HEK293T (cell line): ENCODE results near the gene STARD13.

Source experiments
- FOXK2 ChIP-seq: fragments of 450-650 bp; IDR thresholded peaks from 2 replicates; pipeline ENCODE4 v1.6.1; 2016; ENCODE audit warnings: mild to moderate bottlenecking
- L3MBTL2 ChIP-seq: fragments of 450-650 bp; conservative IDR thresholded peaks from 2 replicates; pipeline ENCODE4 v1.6.1; 2016; ENCODE audit warnings: mild to moderate bottlenecking
- NFRKB ChIP-seq: fragments of 450-650 bp; IDR thresholded peaks from 2 replicates; pipeline ENCODE4 v1.6.1; 2016; ENCODE audit warnings: mild to moderate bottlenecking, moderate library complexity
- SP1 ChIP-seq: fragments of 450-650 bp; IDR thresholded peaks from 2 replicates; pipeline ENCODE4 v1.6.1; 2017
- ZNF384 ChIP-seq: fragments of 450-650 bp; IDR thresholded peaks from 2 replicates; pipeline ENCODE4 v1.6.1; 2016

DNA sequence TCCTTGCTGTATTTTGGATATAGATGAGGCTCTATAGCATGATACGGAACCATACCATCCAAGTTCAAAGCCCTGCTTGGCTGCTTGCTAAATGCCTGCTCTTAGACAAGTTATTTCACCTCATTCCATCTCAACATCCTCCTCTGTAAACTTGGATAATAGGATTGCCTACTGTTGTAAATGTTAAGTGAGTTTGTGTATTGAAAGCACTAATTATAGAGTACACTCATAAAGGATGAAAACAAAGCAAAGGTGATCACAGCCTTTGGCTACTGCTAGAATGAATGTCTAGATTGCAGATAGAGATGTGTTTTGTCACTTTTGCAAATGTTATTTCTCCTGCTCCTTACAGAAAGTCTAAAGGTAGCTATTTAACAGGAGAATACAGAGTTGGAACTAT, 34.3 kb upstream of the STARD13 start:
- no peak for TF ChIP-seq SP1
- no peak for TF ChIP-seq FOXK2
- no peak for TF ChIP-seq ZNF384
- TF ChIP-seq L3MBTL2, result no peak
- no peak for TF ChIP-seq NFRKB
